NCI-H1048 (cell line): ENCODE measurements around the gene SLC8A1.

ENCODE experiments used
- DNase-seq: peaks from one replicate; lab custom pipeline; 2025; lab: John Stamatoyannopoulos, UW

The SLC8A1 gene

DNA sequence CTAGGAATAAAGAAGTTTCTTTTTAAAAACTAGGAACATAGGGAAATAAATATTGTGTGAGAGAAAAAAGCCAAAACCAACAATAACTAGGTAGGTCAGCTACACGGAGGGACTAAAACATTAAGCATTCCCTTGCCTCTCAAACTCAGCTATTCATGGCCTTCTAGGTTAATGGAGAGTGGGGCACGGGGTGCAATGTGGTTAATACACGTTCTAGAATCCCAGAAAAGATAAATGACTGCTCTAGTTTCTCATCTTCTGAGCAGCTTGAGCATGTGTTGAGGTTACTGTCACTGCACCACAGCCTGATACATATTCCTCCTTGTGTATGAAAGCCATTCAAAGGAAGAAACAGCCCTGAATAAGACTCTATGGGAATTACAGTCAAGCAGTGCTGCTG lies 31.4 kb downstream of the SLC8A1 start:
- no peak for DNase-seq

DNA sequence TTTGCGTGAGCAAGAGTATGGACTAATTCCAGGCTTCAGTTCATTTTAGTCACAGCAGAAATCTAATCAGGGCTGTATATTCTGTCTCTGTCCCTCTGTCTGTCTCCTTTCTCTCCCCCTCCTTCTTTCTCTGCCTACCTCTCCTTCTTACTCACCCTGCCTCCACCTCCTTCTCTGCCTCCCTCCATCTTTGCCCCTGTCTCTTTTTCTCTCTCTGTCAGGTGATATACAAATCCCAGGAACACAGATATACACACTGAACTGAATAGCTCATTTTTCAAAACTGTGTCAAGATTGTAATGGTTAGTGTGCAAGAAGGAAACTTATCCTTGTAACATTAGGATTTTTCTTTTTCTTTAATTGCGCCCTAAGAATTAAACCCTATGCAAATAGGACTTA lies 32.5 kb downstream of the SLC8A1 start:
- no peak for DNase-seq

- no peak for DNase-seq
These were observed 33.1 kb downstream of the SLC8A1 start for GRCh38 chr2:40418614-40419363.

- no peak for DNase-seq
These were observed 35.4 kb downstream of the SLC8A1 start for GRCh38 chr2:40416486-40416885.

- DNase-seq: no peak
These were observed 36.5 kb downstream of the SLC8A1 start for GRCh38 chr2:40415391-40415790.

DNA sequence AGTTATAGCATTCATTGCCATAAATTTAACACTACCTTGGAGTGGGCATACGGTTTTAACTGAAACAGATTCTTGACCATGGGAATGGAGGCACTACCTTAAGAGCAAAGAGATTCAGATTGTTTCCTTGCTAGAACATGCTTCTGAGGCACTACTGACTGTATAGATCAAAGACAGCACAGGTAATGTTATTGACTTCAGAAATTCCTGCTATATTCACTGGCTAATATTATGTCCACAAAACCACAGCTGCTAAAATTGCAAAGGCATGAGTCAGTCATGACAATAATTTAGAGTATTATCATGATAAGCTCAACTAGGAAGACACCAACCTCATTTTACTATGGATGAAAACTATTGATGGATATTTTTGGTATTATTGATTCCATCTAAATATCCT lies 39.4 kb downstream of the SLC8A1 start:
- no peak for DNase-seq

DNA sequence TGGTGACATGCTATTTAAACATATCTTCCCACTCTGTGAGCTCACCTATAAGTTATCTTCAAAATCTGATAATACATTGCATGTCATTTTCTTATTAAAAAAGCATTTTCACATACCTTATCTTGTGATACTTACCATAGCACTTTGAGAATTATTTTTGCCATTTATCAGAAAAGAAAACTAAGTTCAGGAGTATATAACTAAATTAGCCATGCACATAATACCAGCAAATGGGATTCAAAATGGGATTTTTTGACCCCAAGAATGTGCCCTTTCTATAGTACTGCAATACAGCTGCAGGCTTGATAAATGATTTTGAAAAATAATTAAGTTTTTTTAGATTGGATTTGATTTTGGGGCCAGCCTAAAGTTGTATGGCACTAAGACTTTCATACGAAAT lies 41.2 kb downstream of the SLC8A1 start:
- DNase-seq: no peak

DNA sequence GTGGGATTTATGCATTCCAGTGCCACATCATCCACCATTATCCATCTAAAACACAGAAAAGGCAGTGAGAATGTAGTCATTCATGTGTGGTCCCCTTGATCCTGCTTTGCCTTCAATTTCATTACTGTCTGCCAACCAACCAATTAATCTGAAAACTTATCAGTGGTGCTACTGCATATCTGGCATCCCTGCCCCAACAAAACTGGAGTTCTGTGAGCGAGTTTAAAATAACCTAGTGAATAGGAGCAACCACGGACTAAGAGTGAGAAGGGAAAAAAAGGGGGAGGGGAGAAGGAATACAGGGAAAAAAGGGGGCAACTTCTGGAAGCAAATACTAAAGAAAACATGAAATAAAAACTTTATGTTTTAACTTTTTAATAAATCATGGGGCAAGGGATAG lies 42.2 kb downstream of the SLC8A1 start:
- no peak for DNase-seq

DNA sequence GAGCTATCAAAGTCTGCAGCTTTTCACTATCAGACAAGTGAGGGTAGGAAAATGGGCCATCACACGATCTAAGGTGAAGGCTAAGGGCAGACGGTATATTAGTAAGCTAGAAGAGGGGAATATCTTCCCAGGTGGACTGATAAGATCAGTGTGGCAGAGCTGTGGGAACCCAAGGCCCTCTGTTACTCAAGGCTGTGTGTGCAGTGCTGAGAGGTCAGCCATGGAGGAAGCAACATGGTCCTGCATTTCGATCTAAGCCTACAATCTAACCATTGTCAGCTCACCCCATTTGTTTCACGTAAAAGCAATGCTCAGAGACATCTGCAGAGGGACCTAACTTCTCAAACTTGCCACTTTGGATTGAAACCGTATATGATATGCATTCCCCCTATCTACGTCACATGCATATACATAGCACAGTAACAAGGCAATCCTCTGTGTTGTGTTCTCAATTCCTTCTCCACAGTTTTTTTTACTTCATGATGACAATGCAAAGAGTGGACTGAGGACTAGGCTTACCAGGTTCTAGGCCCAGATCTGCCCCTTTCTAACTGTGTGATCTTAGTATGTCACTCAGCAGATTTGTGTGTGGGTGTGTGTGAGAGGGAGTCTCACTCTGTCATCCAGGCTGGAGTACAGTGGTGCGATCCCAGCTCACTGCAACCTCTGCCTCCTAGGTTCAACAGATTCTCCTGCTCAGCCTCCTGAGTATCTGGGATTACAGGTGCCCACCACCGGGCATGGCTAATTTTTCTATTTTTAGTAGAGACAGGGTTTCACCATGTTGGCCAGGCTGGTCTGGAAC lies 45.2 kb downstream of the SLC8A1 start:
- DNase-seq: no peak

DNA sequence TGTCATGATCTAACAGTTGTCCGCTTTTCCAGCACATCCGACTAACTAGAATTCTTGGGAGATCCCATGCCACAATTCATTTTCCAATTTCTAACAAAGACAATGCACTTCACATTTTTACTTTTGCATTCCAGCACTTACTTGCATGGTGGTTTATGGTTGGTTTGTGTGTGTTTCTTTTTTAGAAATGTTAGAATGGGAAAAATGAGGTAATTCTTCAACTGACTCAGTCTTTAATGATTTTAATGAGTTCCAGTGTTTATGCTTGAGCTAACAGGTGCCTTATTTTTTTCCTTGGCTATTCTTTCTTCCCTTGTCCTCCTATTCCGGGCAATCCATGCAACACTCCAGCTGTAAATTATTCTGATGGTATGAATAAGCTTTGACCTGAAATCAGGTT lies 46.4 kb downstream of the SLC8A1 start:
- no peak for DNase-seq

DNA sequence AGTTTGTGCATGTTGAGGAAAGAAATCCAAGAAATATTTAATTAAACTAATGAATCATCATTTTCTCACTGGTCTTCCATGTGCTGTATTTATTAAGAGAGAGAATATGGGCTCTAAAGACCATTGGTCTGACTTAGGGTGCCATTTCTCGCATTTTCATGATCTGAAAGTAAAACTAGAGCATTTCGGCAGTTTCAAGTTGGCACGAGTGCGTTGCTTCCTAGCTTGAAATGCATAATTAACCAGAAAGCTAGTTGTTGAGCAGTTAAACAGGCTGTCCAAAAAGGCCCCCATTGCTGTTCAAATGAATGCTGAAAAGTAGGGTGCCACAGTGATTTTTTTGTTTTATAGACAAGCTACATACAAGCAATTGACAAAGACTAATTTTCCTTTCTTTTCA lies 47.4 kb downstream of the SLC8A1 start:
- DNase-seq: no peak

DNA sequence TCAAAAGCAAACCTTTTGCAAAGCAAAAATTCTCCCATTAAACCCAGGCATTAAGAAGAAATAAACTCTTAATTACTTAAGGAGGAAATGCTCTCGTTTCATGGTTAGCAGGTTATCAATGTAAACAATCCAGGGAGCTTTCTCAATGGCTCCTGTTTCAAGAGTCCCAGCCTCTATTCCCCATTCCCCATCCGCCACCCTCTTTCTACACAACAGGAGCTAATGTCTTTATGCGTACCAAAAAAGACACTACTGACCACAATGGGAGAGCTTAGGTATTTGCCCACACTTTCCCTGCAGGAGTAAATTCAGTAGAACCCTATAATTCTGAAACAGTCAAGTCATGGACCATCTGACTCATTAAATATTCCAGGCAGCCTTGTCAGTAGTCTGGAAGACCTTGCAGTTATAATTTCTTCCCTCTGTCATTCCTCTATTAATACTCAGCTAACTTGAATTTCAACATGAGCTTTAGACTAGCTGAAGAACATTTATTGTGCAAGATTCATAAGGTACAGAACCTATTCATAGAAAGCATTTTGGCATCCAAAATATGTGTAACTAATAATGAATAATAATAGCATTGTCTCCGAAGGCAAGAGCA lies 48.6 kb downstream of the SLC8A1 start:
- no peak for DNase-seq

GRCh38 chr2:40401896-40402295 lies 50.0 kb downstream of the SLC8A1 start:
- no peak for DNase-seq

- no peak for DNase-seq
These were observed 51.4 kb downstream of the SLC8A1 start for GRCh38 chr2:40400336-40400953.

DNA sequence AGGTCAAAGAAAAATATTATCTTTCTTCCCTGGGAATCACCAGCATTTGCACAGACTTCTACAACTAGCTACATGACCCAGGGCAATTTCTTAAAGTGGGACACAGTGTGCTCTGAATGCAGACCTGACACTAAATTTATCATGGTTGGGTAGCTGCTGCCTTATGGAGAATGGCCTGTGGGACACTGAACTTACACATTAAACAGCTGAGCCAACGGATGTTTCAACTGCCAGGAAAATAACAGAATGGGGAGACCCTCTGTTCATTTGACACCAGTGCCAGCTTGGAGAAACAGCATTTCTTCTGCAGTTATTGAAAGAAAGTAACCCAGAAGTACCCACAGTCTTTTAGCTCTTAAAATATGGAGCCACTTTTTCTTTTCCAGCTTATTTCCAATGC lies 54.1 kb downstream of the SLC8A1 start:
- DNase-seq: no peak

DNA sequence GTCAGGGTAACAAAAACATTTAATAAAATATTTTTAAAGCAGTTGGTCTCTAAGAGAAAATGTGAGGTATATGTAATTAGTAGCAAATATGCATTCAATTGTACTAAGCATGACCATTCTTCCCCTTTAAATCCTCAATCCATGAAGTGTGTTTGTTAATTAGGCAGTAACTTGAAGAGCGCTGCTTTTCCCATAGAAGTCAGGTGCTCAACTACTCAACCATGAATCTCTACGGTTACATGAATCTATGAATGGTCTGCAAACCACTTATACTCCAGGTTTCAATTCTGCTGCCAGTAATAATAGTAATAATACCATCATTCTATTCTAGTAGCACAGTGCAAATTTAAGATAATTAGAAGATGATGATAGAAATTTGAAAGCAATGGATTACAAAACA lies 55.8 kb downstream of the SLC8A1 start:
- DNase-seq: no peak

DNA sequence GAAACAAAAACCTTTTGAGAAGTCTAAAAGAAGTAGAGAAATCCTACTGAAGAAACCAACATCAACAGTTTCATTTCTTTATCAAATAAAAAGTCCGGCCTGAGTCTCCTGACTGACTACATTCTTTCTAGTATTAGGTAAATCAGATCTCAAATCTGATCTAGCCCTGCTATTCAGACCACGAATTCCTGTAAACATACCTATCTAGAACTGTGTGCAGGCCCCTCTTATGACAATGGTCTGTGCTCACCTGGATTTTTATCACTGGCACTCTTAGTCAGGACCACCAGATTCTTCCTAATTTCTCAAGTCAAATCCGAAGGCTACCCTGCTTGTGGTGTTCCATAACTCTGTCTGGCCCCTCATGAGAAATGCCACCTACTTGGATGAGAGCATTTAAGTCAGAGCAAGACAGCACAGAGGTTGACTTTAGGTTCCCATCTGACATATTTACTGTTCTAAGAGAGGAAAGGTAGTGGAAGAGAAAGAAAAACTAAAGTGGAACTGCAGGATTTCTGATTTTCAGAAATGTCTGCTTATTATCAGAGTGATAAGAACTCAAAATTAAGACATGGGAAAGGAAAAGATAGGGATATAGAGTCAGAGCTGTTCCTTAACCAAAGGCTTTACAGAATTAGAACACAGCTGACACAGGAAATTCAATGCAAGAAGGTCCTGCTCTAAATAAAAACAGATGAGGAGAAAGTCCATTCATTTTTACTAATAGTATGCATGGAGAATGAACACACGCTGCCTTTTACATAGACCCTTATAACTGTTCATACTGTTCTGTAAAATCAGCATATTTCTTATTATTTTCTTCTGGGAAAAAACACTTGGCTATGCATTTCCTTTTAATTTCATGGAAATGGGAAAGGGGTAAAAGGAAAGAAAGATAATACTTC lies 56.5 kb downstream of the SLC8A1 start:
- no peak for DNase-seq

GRCh38 chr2:40394597-40394996 lies 57.3 kb downstream of the SLC8A1 start:
- DNase-seq: no peak

DNA sequence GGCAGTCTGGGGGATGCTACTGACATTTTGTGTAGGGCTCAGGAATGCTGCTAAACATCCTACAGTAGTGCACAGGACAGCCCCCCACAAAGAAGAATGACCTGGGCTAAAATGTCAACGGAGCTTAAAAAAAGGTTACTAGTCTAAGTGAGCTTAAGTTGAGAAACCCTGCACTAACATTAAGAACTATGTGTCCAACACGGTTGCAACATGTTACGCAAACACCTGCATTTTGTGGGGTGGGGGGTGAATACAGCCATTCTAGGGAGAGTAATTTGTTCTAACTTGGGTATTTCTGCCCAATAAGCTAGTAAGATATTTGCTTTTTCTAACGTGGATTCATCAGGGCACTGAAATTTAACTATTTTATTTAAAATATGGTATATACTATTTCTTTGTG lies 57.9 kb downstream of the SLC8A1 start:
- no peak for DNase-seq

- no peak for DNase-seq
These were observed 63.7 kb downstream of the SLC8A1 start for GRCh38 chr2:40388161-40388560.

- DNase-seq: no peak
These were observed 65.7 kb downstream of the SLC8A1 start for GRCh38 chr2:40386177-40386576.

DNA sequence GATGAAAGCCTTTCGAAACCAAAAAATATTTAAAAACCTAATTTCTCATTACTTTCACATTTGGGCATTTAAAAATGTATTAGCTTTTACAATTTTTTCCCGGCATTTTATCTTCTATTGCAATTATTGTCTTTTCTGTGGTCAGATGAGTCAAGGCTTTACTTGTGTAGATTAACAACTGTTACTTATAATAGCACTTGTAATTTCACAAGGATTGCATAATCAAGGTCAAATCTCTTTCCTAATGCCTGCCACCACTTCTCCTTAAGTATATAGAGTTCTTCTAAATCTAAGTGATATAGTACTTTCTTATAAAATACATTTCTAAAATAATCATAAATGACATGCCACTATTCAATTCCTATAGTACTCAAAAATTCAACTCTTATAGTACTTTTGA lies 67.2 kb downstream of the SLC8A1 start:
- no peak for DNase-seq
